AG09319 (cell line): Measurements from ENCODE around the gene MPZL1.
A peak's percentile ranks its signal among the peaks of the same experiment; 100 is the strongest.

ENCODE experiments used
- DNase-seq: peaks from one replicate; pipeline ENCODE4 v3.0.0-alpha.2; 2010; ENCODE audit warnings: low read depth; ENCODE audit errors: extremely low read depth
- CTCF ChIP-seq: IDR thresholded peaks from 2 replicates; pipeline ENCODE4 v1.5.1; 2011; ENCODE audit warnings: low read depth, mild to moderate bottlenecking, inconsistent platforms, low read length, moderate library complexity

MPZL1 gene

GRCh38 chr1:167772436-167772835 is 50.7 kb downstream of the MPZL1 start:
- no peak for DNase-seq
- TF ChIP-seq CTCF = no peak

- TF ChIP-seq CTCF = no peak
- DNase-seq = no peak
These were observed 51.7 kb downstream of the MPZL1 start for GRCh38 chr1:167773516-167773915.

GRCh38 chr1:167774710-167775109 is 52.9 kb downstream of the MPZL1 start:
- TF ChIP-seq CTCF = no peak
- DNase-seq = no peak

- DNase-seq = no peak
- TF ChIP-seq CTCF = no peak
These were observed 53.4 kb downstream of the MPZL1 start for GRCh38 chr1:167775178-167775577.

GRCh38 chr1:167776151-167776550 is 54.4 kb downstream of the MPZL1 start:
- TF ChIP-seq CTCF = no peak
- peak; percentile 37 for DNase-seq

- no peak for TF ChIP-seq CTCF
- no peak for DNase-seq
These were observed 55.0 kb downstream of the MPZL1 start for GRCh38 chr1:167776616-167777268.

- no peak for TF ChIP-seq CTCF
These were observed 55.5 kb downstream of the MPZL1 start for GRCh38 chr1:167777269-167777650.

More at GRCh38 chr1:167777269-167777650, 55.5 kb downstream of the MPZL1 start:
- DNase-seq = no peak
